Endothelial cell of umbilical vein (primary cell): Measurements from ENCODE around the gene HABP2. TPM values are rescaled to one million over a fixed set of nuclear protein-coding genes. Genes with fewer than 3 reads are reported as not detected.

Experiments
- BruUV-seq: library from RNA; stranded (reverse); fragments of 400-500 nt; replicated peaks from 2 replicates; lab custom pipeline; 2021; lab: Mats Ljungman, UMichigan
- CTCF ChIA-PET: fragments of 300-600, 350-600 bp; sonication (Branson Sonifier 250); formaldehyde crosslinking; loops from one replicate; lab custom pipeline; 2021; ENCODE audit warnings: antibody characterized with exemption, inconsistent platforms; lab: Charles Lee
- POLR2A ChIA-PET: fragments of 300-600, 350-600 bp; sonication (Branson Sonifier 250); formaldehyde crosslinking; loops from one replicate; lab custom pipeline; 2021; ENCODE audit warnings: antibody characterized with exemption, inconsistent platforms; lab: Charles Lee
- DNase-seq: peaks from one replicate; pipeline ENCODE4 v3.0.0-alpha.2; 2011; ENCODE audit warnings: low read depth, low spot score
- FAIRE-seq: peaks from 2 replicates; lab custom pipeline; 2011; peaks lifted over from hg19 to GRCh38; lab: Jason Lieb, UNC
- H2AFZ ChIP-seq: 2 replicates; pipeline ENCODE4 v1.6.0; 2012; ENCODE audit warnings: low read depth, low read length, control low read depth, inconsistent platforms
- H3K27ac ChIP-seq: 2 replicates; pipeline ENCODE4 v1.5.1; 2011; ENCODE audit warnings: low read depth, mild to moderate bottlenecking, control low read depth, low read length, moderate library complexity; ENCODE audit not compliant: insufficient read depth
- H3K27me3 ChIP-seq, 2 experiments: 2 replicates each; pipeline versions ENCODE4 v1.6.0 to v1.6.1; 2011; ENCODE audit warnings: low read length in 2 of 2, mixed read lengths in 1 of 2; ENCODE audit not compliant: control insufficient read depth in 2 of 2, insufficient read depth in 2 of 2
- H3K36me3 ChIP-seq, 2 experiments: 2 replicates in 1 of 2; 3 replicates in 1 of 2; pipeline ENCODE4 v1.5.1; 2011; ENCODE audit warnings: low read length in 2 of 2, mild to moderate bottlenecking in 1 of 2, moderate library complexity in 1 of 2; ENCODE audit not compliant: control insufficient read depth in 2 of 2, insufficient read depth in 2 of 2; ENCODE audit errors: extremely low read depth in 1 of 2
- H3K4me1 ChIP-seq: 3 replicates; pipeline ENCODE4 v1.5.1; 2011; ENCODE audit warnings: mild to moderate bottlenecking, low read length; ENCODE audit not compliant: control insufficient read depth, insufficient read depth; ENCODE audit errors: extremely low read depth
- H3K4me2 ChIP-seq: 2 replicates; pipeline ENCODE4 v1.6.1; 2011; ENCODE audit warnings: low read length, control low read depth, mixed read lengths; ENCODE audit not compliant: insufficient read depth
- H3K4me3 ChIP-seq, 3 experiments: fragments of 200-600 bp in 1 of 3; sonication (generic), shearing (Covaris generic) in 1 of 3; replicated peaks in 1 of 3; 2 replicates each; pipeline ENCODE4 v1.5.1; 2011 to 2016; ENCODE audit warnings: control low read depth in 3 of 3, low read length in 3 of 3, mild to moderate bottlenecking in 2 of 3, inconsistent platforms in 1 of 3, low read depth in 1 of 3, moderate library complexity in 1 of 3; ENCODE audit not compliant: insufficient read depth in 1 of 3
- H3K79me2 ChIP-seq: 2 replicates; pipeline ENCODE4 v1.6.0; 2012; ENCODE audit warnings: low read length, inconsistent platforms; ENCODE audit not compliant: control insufficient read depth, insufficient read depth
- H3K9ac ChIP-seq: replicated peaks from 2 replicates; pipeline ENCODE3; 2011; ENCODE audit warnings: low read length, control low read depth; ENCODE audit not compliant: insufficient read depth; ENCODE audit errors: extremely low read depth
- H3K9me1 ChIP-seq: replicated peaks from 3 replicates; pipeline ENCODE4 v1.6.0; 2011; ENCODE audit warnings: mild to moderate bottlenecking, low read length; ENCODE audit not compliant: control insufficient read depth, insufficient read depth; ENCODE audit errors: extremely low read depth
- H3K9me3 ChIP-seq: replicated peaks from 2 replicates; pipeline ENCODE4 v1.5.1; 2012; ENCODE audit warnings: low read length, inconsistent platforms; ENCODE audit not compliant: control insufficient read depth, insufficient read depth
- H4K20me1 ChIP-seq: replicated peaks from 2 replicates; pipeline ENCODE3; 2011; ENCODE audit warnings: mild to moderate bottlenecking, low read length; ENCODE audit not compliant: control insufficient read depth, insufficient read depth; ENCODE audit errors: extremely low read depth
- CTCF ChIP-seq, 2 donors: IDR thresholded peaks; 1 replicate in 1 of 2; 2 replicates in 1 of 2; pipeline ENCODE4 v1.5.1; 2011; ENCODE audit warnings: low read length in 2 of 2, mild to moderate bottlenecking in 2 of 2, moderate library complexity in 2 of 2, control low read depth in 1 of 2, inconsistent platforms in 1 of 2, low read depth in 1 of 2; ENCODE audit not compliant: insufficient read depth in 1 of 2; ENCODE audit errors: extremely low read depth in 1 of 2
- EZH2 ChIP-seq: IDR thresholded peaks from 2 replicates; pipeline ENCODE4 v1.6.1; 2012; ENCODE audit warnings: borderline replicate concordance, low read depth, mild to moderate bottlenecking, moderate library complexity, low read length, inconsistent platforms; ENCODE audit not compliant: severe bottlenecking
- FOS ChIP-seq: IDR thresholded peaks from 2 replicates; pipeline ENCODE4 v1.6.1; 2011; ENCODE audit warnings: mild to moderate bottlenecking, low read length, moderate library complexity, borderline replicate concordance; ENCODE audit not compliant: insufficient read depth
- GATA2 ChIP-seq: IDR thresholded peaks from 2 replicates; pipeline ENCODE4 v1.7.0; 2011; ENCODE audit warnings: low read depth, mild to moderate bottlenecking, moderate library complexity, mixed read lengths, low read length; ENCODE audit not compliant: insufficient read length, insufficient read depth
- JUN ChIP-seq: IDR thresholded peaks from 2 replicates; pipeline ENCODE4 v1.6.1; 2011; ENCODE audit warnings: borderline replicate concordance, low read depth; ENCODE audit not compliant: insufficient read length, insufficient read depth
- MYC ChIP-seq: IDR thresholded peaks from one replicate; pipeline ENCODE4 v1.6.1; 2011; ENCODE audit warnings: mild to moderate bottlenecking, low read depth, low read length
- POLR2A ChIP-seq: IDR thresholded peaks from 2 replicates; pipeline ENCODE4 v1.6.1; 2012; ENCODE audit warnings: low read depth, mild to moderate bottlenecking, control low read depth, low read length
- POLR2AphosphoS5 ChIP-seq: IDR thresholded peaks from 2 replicates; pipeline ENCODE4 v1.6.1; 2012; ENCODE audit warnings: low read depth, mild to moderate bottlenecking, control low read depth, low read length, moderate library complexity; ENCODE audit not compliant: insufficient read depth
- dilution Hi-C: fragments of 300-500 bp; cut with MboI; formaldehyde crosslinking; loops from one replicate; pipeline ENCODE4 v1.15.0; 2019; ENCODE audit warnings: low sequenced_read_pairs; ENCODE audit not compliant: extremely low pct_ligation_motif_present
- intact Hi-C: fragments of 100-400 bp; cut with micrococcal nuclease; formaldehyde crosslinking; loops from one replicate; pipeline ENCODE4 v1.10.0; 2022
- polyA plus RNA-seq, 4 experiments: library from polyadenylated mRNA; depleted of rRNA in 3 of 4; stranded (reverse) in 3 of 4; unstranded in 1 of 4; fragments of >200 nt; gene quantifications; 2 replicates each; pipeline versions ENCODE4 v1.2.1 to v1.2.3, GENCODE V29; 2011 to 2012; ENCODE audit warnings: missing spikeins in 1 of 4
- total RNA-seq: library from RNA; stranded (reverse); gene quantifications from 2 replicates; pipeline ENCODE4 v1.2.3, GENCODE V29; 2021
- TF ChIP-seq, protein P1 (sequence below): IDR thresholded peaks from 2 replicates; pipeline ENCODE4 v1.6.1; 2011; ENCODE audit not compliant: insufficient read depth, insufficient read length

Gene HABP2
- total and polyA plus RNA-seq, 2 donors (not counting 3 experiments of a cell fraction or from before 2014, with no cell fraction given), result 0.04 TPM; not detected in 1

DNA sequence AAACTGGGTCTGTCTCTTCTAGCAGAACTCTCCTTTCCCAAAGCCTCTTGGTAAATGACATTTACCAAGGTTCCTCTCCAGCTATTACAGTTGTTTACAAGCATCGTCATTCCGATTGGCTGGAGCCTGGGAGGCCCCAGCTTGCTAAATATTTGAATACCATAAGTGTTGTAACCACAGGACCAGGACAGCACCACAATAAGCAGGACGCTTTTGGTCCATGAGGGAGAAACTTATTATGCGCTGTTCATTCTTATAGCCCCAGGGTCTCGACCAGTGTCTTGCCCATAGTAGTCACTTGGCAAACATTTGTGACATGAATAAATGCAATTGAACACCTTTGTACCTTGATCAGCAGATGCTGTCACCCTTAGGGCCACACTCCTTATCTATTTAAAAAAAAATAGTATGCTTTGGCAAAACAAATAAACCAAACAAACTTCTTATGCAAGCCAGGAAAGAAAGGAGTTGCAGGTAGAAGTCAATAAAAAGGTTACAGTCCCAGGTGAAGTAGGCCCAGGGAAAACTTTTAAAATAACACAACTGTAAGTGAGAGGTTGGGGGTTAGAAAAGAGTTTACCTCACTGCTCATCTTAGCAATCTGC, 78.2 kb downstream of the HABP2 start:
- Histone ChIP-seq H3K9me1 (no peaks in the 10 kb centered on the region), H2AFZ (no peak overlapping the region), H3K27ac (no peak overlapping the region), H3K36me3 (no peaks in the 10 kb centered on the region), H3K79me2 (no peaks in the 10 kb centered on the region), H3K4me2 (no peak overlapping the region), H4K20me1 (no peaks in the 10 kb centered on the region), H3K27me3 (no peaks in the 10 kb centered on the region), H3K9me3 (no peaks in the 10 kb centered on the region), H3K4me3 (no peak overlapping the region), H3K9ac (no peak overlapping the region), H3K4me1 (no peaks in the 10 kb centered on the region)
- intact Hi-C loops (no loop called here), dilution Hi-C loops (no loop called here)
- FAIRE-seq (no peak), DNase-seq (no peak)
- BruUV-seq, result no TSS peak
- ChIA-PET CTCF (no interaction called here), POLR2A (no interaction called here)
- TF ChIP-seq, protein P1, sequence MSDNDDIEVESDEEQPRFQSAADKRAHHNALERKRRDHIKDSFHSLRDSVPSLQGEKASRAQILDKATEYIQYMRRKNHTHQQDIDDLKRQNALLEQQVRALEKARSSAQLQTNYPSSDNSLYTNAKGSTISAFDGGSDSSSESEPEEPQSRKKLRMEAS, result no peak
- TF ChIP-seq POLR2AphosphoS5, result no peak
- TF ChIP-seq EZH2, result no peak

DNA sequence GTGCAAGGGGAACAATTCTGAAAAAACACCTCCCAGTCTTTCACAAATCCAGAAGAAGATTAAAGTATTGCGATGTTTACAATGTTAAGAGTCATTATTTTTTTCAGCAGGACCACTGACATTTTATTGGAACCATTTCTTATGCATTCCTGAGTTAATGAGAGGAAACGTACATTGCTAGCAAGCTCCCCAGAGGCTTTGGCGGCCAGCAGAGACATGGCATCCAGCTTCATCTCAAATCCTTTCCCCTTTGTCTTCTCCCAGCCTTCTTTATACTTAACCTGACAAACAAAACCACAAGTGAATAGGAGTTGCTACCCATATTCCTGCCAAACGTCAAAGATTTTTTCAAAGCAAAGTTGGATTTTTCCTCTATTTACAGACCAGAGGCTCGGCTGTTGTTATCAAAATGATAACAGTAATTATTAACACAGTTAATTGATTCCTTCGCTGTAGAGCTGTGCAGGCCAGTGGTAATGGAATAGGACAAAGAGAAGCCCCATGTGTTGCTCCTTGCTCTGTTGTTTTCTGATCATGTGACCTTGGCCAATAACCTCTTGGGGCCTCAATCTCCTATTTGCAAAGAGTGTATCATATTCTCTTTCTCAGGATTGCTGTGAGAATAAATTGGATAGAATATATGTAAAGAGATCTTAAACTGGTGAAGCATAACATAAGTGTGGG, 79.0 kb downstream of the HABP2 start:
- no peak for TF ChIP-seq EZH2
- TF ChIP-seq POLR2AphosphoS5, result no peak
- TF ChIP-seq JUN, result no peak
- TF ChIP-seq POLR2A, result no peak
- TF ChIP-seq, protein P1, result no peak
- no peak for TF ChIP-seq GATA2
- no peak for TF ChIP-seq CTCF (IDR thresholded peaks at IDR 0.05; ENCODE audit: extremely low read depth in 1 of 2, insufficient read depth in 1 of 2, low read depth in 1 of 2, low read length in 2 of 2)
- no peak for TF ChIP-seq MYC
- no peak for TF ChIP-seq FOS
- H3K36me3 ChIP-seq, result no peaks in the 10 kb centered on the region
- H3K4me3 ChIP-seq, result no peak overlapping the region
- no peak overlapping the region for H3K9ac ChIP-seq
- no peak overlapping the region for H3K27ac ChIP-seq
- H3K9me1 ChIP-seq, result no peaks in the 10 kb centered on the region
- ChIA-PET CTCF (no interaction called here), POLR2A (no interaction called here)
- no peaks in the 10 kb centered on the region for H3K27me3 ChIP-seq
- intact Hi-C loops, result no loop called here
- no peaks in the 10 kb centered on the region for H3K79me2 ChIP-seq
- H2AFZ ChIP-seq, result no peak overlapping the region
- no peak overlapping the region for H3K4me2 ChIP-seq
- FAIRE-seq, result no peak
- dilution Hi-C loops, result no loop called here
- BruUV-seq, result no TSS peak
- no peaks in the 10 kb centered on the region for H3K9me3 ChIP-seq
- DNase-seq, result no peak
- no peaks in the 10 kb centered on the region for H3K4me1 ChIP-seq
- H4K20me1 ChIP-seq, result no peaks in the 10 kb centered on the region
